A673 (cell line): ENCODE measurements around the gene LMF1. TPM values are rescaled to one million over a fixed set of nuclear protein-coding genes. Genes with fewer than 3 reads are reported as not detected.

Experiments used
- BruUV-seq: library from RNA; stranded (reverse); fragments of 400-500 nt; replicated peaks from 2 replicates; lab custom pipeline; 2021; lab: Mats Ljungman, UMichigan
- CTCF ChIA-PET: fragments of 300-600 bp; sonication (Branson Sonifier 250); formaldehyde crosslinking; loops from one replicate; lab custom pipeline; 2022; ENCODE audit warnings: antibody characterized with exemption; lab: Charles Lee
- POLR2A ChIA-PET: fragments of 300-600 bp; sonication (Branson Sonifier 250); formaldehyde crosslinking; loops from one replicate; lab custom pipeline; 2022; ENCODE audit warnings: antibody characterized with exemption; ENCODE audit not compliant: low non-redundant PET; lab: Charles Lee
- DNase-seq: peaks from one replicate; pipeline ENCODE4 v3.0.0-alpha.2; 2015; ENCODE audit warnings: low spot score
- H3K27ac ChIP-seq: fragments of 200-600 bp; sonication (generic); 2 replicates; pipeline ENCODE4 v1.5.1; 2016; ENCODE audit warnings: mixed run types, low read depth, mild to moderate bottlenecking, mixed read lengths, antibody characterized with exemption, low read length; ENCODE audit not compliant: poor library complexity, severe bottlenecking
- H3K27me3 ChIP-seq: fragments of 200-600 bp; sonication (generic); replicated peaks from 2 replicates; pipeline ENCODE4 v1.6.1; 2017; ENCODE audit warnings: mixed run types, low read depth, mild to moderate bottlenecking, mixed read lengths, antibody characterized with exemption, low read length; ENCODE audit not compliant: insufficient read depth, poor library complexity
- H3K36me3 ChIP-seq: fragments of 200-600 bp; sonication (generic); 2 replicates; pipeline ENCODE4 v1.6.1; 2016; ENCODE audit warnings: mixed run types, mild to moderate bottlenecking, mixed read lengths, antibody characterized with exemption, low read length; ENCODE audit not compliant: insufficient read depth, poor library complexity, severe bottlenecking
- H3K4me1 ChIP-seq: fragments of 200-600 bp; sonication (generic); 2 replicates; pipeline ENCODE4 v1.6.1; 2017; ENCODE audit warnings: mixed run types, mild to moderate bottlenecking, mixed read lengths, antibody characterized with exemption, low read length; ENCODE audit not compliant: insufficient read depth, poor library complexity, severe bottlenecking
- H3K4me3 ChIP-seq: fragments of 200-600 bp; sonication (generic); 2 replicates; pipeline ENCODE4 v1.5.1; 2016; ENCODE audit warnings: low read depth, mixed run types, mild to moderate bottlenecking, mixed read lengths, low read length; ENCODE audit not compliant: poor library complexity, severe bottlenecking
- H3K9me3 ChIP-seq: fragments of 200-600 bp; sonication (generic); 2 replicates; pipeline ENCODE4 v1.6.1; 2016; ENCODE audit warnings: mixed run types, low read depth, mild to moderate bottlenecking, mixed read lengths, antibody characterized with exemption, low read length; ENCODE audit not compliant: poor library complexity, severe bottlenecking
- CTCF ChIP-seq: fragments of 300-800, 200-600 bp; sonication (generic); conservative IDR thresholded peaks from 2 replicates; pipeline ENCODE4 v1.5.1; 2017; ENCODE audit warnings: low read depth, mild to moderate bottlenecking, antibody characterized with exemption, low read length, moderate library complexity, mixed read lengths
- EZH2 ChIP-seq: fragments of 200-600 bp; sonication (generic); IDR thresholded peaks from 2 replicates; pipeline ENCODE4 v1.6.1; 2017; ENCODE audit warnings: borderline replicate concordance, low read depth, mild to moderate bottlenecking, mixed read lengths, antibody characterized with exemption, low read length; ENCODE audit not compliant: poor library complexity, severe bottlenecking
- intact Hi-C: fragments of 100-400 bp; cut with micrococcal nuclease; formaldehyde crosslinking; loops from one replicate; pipeline ENCODE4 v1.10.0; 2022; ENCODE audit not compliant: unreplicated experiment
- total RNA-seq: library from RNA; stranded (reverse); gene quantifications from 2 replicates; pipeline ENCODE4 v1.2.3, GENCODE V29; 2021

LMF1 gene
- total RNA-seq, 1 experiment from 2014 or later: 21.0 TPM

GRCh38 chr16:851871-852270 lies 118.9 kb downstream of the LMF1 start:
- peaks cover 12% of the 10 kb centered on the region for H3K9me3 ChIP-seq
- POLR2A ChIA-PET: no interaction called here
- DNase-seq: no peak

GRCh38 chr16:851209-851810 lies 119.5 kb downstream of the LMF1 start:
- CTCF ChIA-PET: interaction anchor here (0.5 kb wide), 1 partner anchor 141 kb away, joined by 3 read pairs; no protein-coding TSS in a partner anchor

More at GRCh38 chr16:851871-852270, 118.9 kb downstream of the LMF1 start:
- TF ChIP-seq EZH2: no peak
- TF ChIP-seq CTCF: no peak
- H3K36me3 ChIP-seq: no peaks in the 10 kb centered on the region
- H3K27ac ChIP-seq: no peak overlapping the region
- BruUV-seq: no TSS peak
- intact Hi-C loops: no loop called here
- CTCF ChIA-PET: interaction anchor here (0.5 kb wide), 1 partner anchor 141 kb away, joined by 3 read pairs; no protein-coding TSS in a partner anchor
- no peak overlapping the region for H3K4me3 ChIP-seq
- no peaks in the 10 kb centered on the region for H3K4me1 ChIP-seq
- no peaks in the 10 kb centered on the region for H3K27me3 ChIP-seq

GRCh38 chr16:850668-851067 lies 120.1 kb downstream of the LMF1 start:
- TF ChIP-seq EZH2 (no peak), CTCF (no peak)
- Histone ChIP-seq H3K27ac (no peak overlapping the region), H3K4me3 (no peak overlapping the region), H3K36me3 (no peaks in the 10 kb centered on the region), H3K9me3 (peaks cover 12% of the 10 kb centered on the region), H3K4me1 (no peaks in the 10 kb centered on the region), H3K27me3 (no peaks in the 10 kb centered on the region)
- POLR2A ChIA-PET: no interaction called here
- BruUV-seq: no TSS peak
- CTCF ChIA-PET: no interaction called here
- no peak for DNase-seq
- intact Hi-C loops: no loop called here

More at GRCh38 chr16:851209-851810, 119.5 kb downstream of the LMF1 start:
- Histone ChIP-seq H3K27me3 (no peaks in the 10 kb centered on the region), H3K27ac (no peak overlapping the region), H3K4me3 (no peak overlapping the region), H3K36me3 (no peaks in the 10 kb centered on the region), H3K4me1 (no peaks in the 10 kb centered on the region), H3K9me3 (peaks cover 12% of the 10 kb centered on the region)
- no peak for DNase-seq
- POLR2A ChIA-PET: no interaction called here
- intact Hi-C loops: no loop called here
- TF ChIP-seq EZH2 (no peak), CTCF (no peak)
- no TSS peak for BruUV-seq
